ENCODE measurements around the gene NEK10. TPM values are rescaled to one million over a fixed set of nuclear protein-coding genes. Genes with fewer than 3 reads are reported as not detected.

NEK10 gene
- polyA plus RNA-seq, 2 of the 4 experiments (the other 2 are of a cell fraction): 1.7 to 2.9 TPM

- no peaks in the 10 kb centered on the region for H3K4me1 ChIP-seq
- CTCF ChIA-PET: interaction anchor here (1.3 kb wide), 1 partner anchor 14 kb away, joined by 3 read pairs; no protein-coding TSS in a partner anchor
- H3K4me2 ChIP-seq: no peak overlapping the region
- ATAC-seq: no peak
- POLR2A ChIA-PET: no interaction called here
- no peak overlapping the region for H3K4me3 ChIP-seq
- H3K9me3 ChIP-seq: no peaks in the 10 kb centered on the region
- FAIRE-seq: no peak
- DNase-seq (ENCODE audit: low read depth in 1 of 2, low spot score in 1 of 2): no peak
- WGBS (ENCODE audit: missing lambda C conversion rate): 4% methylated on average over 1 of the region's 1 CpG
- H3K27ac ChIP-seq: no peak overlapping the region
- TF ChIP-seq RAD21 (conservative IDR thresholded peaks at IDR 0.05 in 1 of 2, IDR thresholded peaks at IDR 0.05 in 1 of 2) (no peak), HES2 (IDR thresholded peaks at IDR 0.05) (no peak), HOXA7 (CRISPR knock-in tag; IDR thresholded peaks at IDR 0.05) (no peak), E2F6 (IDR thresholded peaks at IDR 0.05; ENCODE audit: borderline replicate concordance, low read depth) (no peak), CHD2 (IDR thresholded peaks at IDR 0.05; ENCODE audit: low read length, partially characterized antibody) (no peak), USF2 (IDR thresholded peaks at IDR 0.05) (no peak), EHMT2 (IDR thresholded peaks at IDR 0.05; ENCODE audit: low read depth) (no peak), REST (IDR thresholded peaks at IDR 0.05) (no peak), KDM1A (IDR thresholded peaks at IDR 0.05; ENCODE audit: low read depth) (no peak), PBX3 (IDR thresholded peaks at IDR 0.05) (no peak), MAFK (IDR thresholded peaks at IDR 0.05; ENCODE audit: partially characterized antibody) (no peak)
Observed at GRCh38 chr3:27089645-27090044, 279.5 kb downstream of the NEK10 start.

GRCh38 chr3:27089068-27089467 lies 280.1 kb downstream of the NEK10 start:
- Histone ChIP-seq H3K4me1 (no peaks in the 10 kb centered on the region), H3K4me3 (no peak overlapping the region), H3K4me2 (no peak overlapping the region), H3K27ac (no peak overlapping the region), H3K9me3 (no peaks in the 10 kb centered on the region)
- TF ChIP-seq KDM1A (IDR thresholded peaks at IDR 0.05; ENCODE audit: low read depth) (no peak), HOXB5 (CRISPR knock-in tag; IDR thresholded peaks at IDR 0.05) (no peak), CHD4 (IDR thresholded peaks at IDR 0.05; ENCODE audit: borderline replicate concordance) (no peak), JUNB (IDR thresholded peaks at IDR 0.05) (no peak), ZC3H11A (IDR thresholded peaks at IDR 0.05) (no peak), NPAS2 (CRISPR knock-in tag; IDR thresholded peaks at IDR 0.05; ENCODE audit: borderline replicate concordance) (no peak), FOXS1 (CRISPR knock-in tag; IDR thresholded peaks at IDR 0.05) (no peak), EHF (CRISPR knock-in tag; IDR thresholded peaks at IDR 0.05) (no peak), FOSB (CRISPR knock-in tag; IDR thresholded peaks at IDR 0.05) (no peak), MYC (IDR thresholded peaks at IDR 0.05; ENCODE audit: borderline replicate concordance, low read length) (no peak), ESRRA (IDR thresholded peaks at IDR 0.05; ENCODE audit: borderline replicate concordance, low read length) (no peak), SMC3 (IDR thresholded peaks at IDR 0.05) (no peak), TFCP2L1 (CRISPR knock-in tag; IDR thresholded peaks at IDR 0.05) (no peak), RNF2 (IDR thresholded peaks at IDR 0.05; ENCODE audit: borderline replicate concordance, low read depth) (no peak), ELK1 (IDR thresholded peaks at IDR 0.05; ENCODE audit: low read depth, low read length) (no peak)
- POLR2A ChIA-PET: no interaction called here
- ATAC-seq (no peak), DNase-seq (ENCODE audit: low read depth in 1 of 2, low spot score in 1 of 2) (no peak), FAIRE-seq (no peak)
- WGBS (ENCODE audit: missing lambda C conversion rate): 0% methylated on average over 2 of the region's 2 CpGs
- CTCF ChIA-PET: interaction anchor here (1.3 kb wide), 1 partner anchor 14 kb away, joined by 3 read pairs; no protein-coding TSS in a partner anchor

Measured in A549 (cell line).